Endodermal cell (in vitro differentiated cells): ENCODE data around the gene KIF6. TPM values are rescaled to one million over a fixed set of nuclear protein-coding genes. Genes with fewer than 3 reads are reported as not detected.

ENCODE experiments used
- DNase-seq: peaks from one replicate; pipeline ENCODE4 v3.0.0-alpha.2; 2017
- H3K27ac ChIP-seq: 2 replicates; pipeline ENCODE4 v1.5.1; 2013; ENCODE audit warnings: mild to moderate bottlenecking, low read depth, low read length, moderate library complexity
- H3K27me3 ChIP-seq: 2 replicates; pipeline ENCODE4 v1.6.1; 2013; ENCODE audit warnings: mild to moderate bottlenecking, low read length, moderate library complexity; ENCODE audit not compliant: insufficient read depth, control insufficient read depth, poor library complexity, severe bottlenecking
- H3K36me3 ChIP-seq: 2 replicates; pipeline ENCODE4 v1.7.0; 2013; ENCODE audit warnings: mild to moderate bottlenecking, low read length, moderate library complexity; ENCODE audit not compliant: control insufficient read depth, insufficient read depth
- H3K4me1 ChIP-seq: one replicate; pipeline ENCODE4 v1.7.0; 2013; ENCODE audit warnings: low read length; ENCODE audit not compliant: control insufficient read depth, insufficient read depth
- H3K4me3 ChIP-seq: 2 replicates; pipeline ENCODE4 v1.5.1; 2013; ENCODE audit warnings: mild to moderate bottlenecking, low read length, moderate library complexity
- H3K9ac ChIP-seq: 2 replicates; pipeline ENCODE4 v1.6.1; 2013; ENCODE audit warnings: mild to moderate bottlenecking, low read length, moderate library complexity; ENCODE audit not compliant: poor library complexity, severe bottlenecking; ENCODE audit errors: extremely low read depth
- H3K9me3 ChIP-seq: 2 replicates; pipeline ENCODE4 v1.6.1; 2013; ENCODE audit warnings: mild to moderate bottlenecking, low read length, moderate library complexity; ENCODE audit not compliant: control insufficient read depth
- H3K27ac Mint-ChIP-seq: 2 replicates; pipeline ENCODE4 v1.8.0; 2020; ENCODE audit warnings: mixed read lengths
- H3K27me3 Mint-ChIP-seq: 2 replicates; pipeline ENCODE4 v1.8.0; 2021; ENCODE audit warnings: mild to moderate bottlenecking, mixed read lengths; ENCODE audit not compliant: insufficient read depth
- H3K36me3 Mint-ChIP-seq: 2 replicates; pipeline ENCODE4 v1.8.0; 2020; ENCODE audit warnings: low read depth, mixed read lengths
- H3K4me1 Mint-ChIP-seq: 2 replicates; pipeline ENCODE4 v1.8.0; 2020; ENCODE audit warnings: mixed read lengths
- H3K4me3 Mint-ChIP-seq: 2 replicates; pipeline ENCODE4 v1.8.0; 2020; ENCODE audit warnings: mild to moderate bottlenecking, moderate library complexity, mixed read lengths
- H3K9me3 Mint-ChIP-seq: 2 replicates; pipeline ENCODE4 v1.8.0; 2020; ENCODE audit warnings: mild to moderate bottlenecking, mixed read lengths
- CTCF ChIP-seq: fragments of 200-600 bp; sonication (generic); conservative IDR thresholded peaks from 2 replicates; pipeline ENCODE4 v1.5.0; 2021; ENCODE audit warnings: antibody characterized with exemption, mild to moderate bottlenecking
- WGBS, 2 experiments: methylation state at CpG; one replicate each; pipeline versions ENCODE4 v1.1.5 to v1.1.7; 2013; ENCODE audit warnings: missing lambda C conversion rate in 2 of 2, mixed read lengths in 1 of 2; ENCODE audit not compliant: insufficient coverage in 1 of 2, insufficient read length in 1 of 2; 5-methylcytosine and 5-hydroxymethylcytosine counted together
- total RNA-seq, 2 donors: library from RNA; stranded (reverse); fragmentation: NEBNext Ultra II Directional in 1 of 2; extraction: Animal tissue kit (Norgen Biotek cat#: 25700) in 1 of 2; gene quantifications; 2 replicates in 1 of 2; 3 replicates in 1 of 2; pipeline ENCODE4 v1.2.1, GENCODE V29; 2021

KIF6 gene
- total RNA-seq, 2 donors from 2014 or later: 0.62 to 1.1 TPM

GRCh38 chr6:39696986-39697788 is 28.0 kb downstream of the KIF6 start:
- H3K36me3 Mint-ChIP-seq: no peaks in the 10 kb centered on the region
- no peak overlapping the region for H3K4me3 ChIP-seq
- DNase-seq: no peak
- H3K36me3 ChIP-seq: no peaks in the 10 kb centered on the region
- H3K9me3 Mint-ChIP-seq: no peaks in the 10 kb centered on the region
- no peak for TF ChIP-seq CTCF
- no peak overlapping the region for H3K27ac Mint-ChIP-seq
- no peaks in the 10 kb centered on the region for H3K4me1 ChIP-seq
- H3K4me3 Mint-ChIP-seq: no peak overlapping the region
- no peak overlapping the region for H3K9ac ChIP-seq
- H3K27me3 ChIP-seq: no peaks in the 10 kb centered on the region
- no peak overlapping the region for H3K27ac ChIP-seq
- 76 to 89% methylated on average over 4 of the region's 4 CpGs for WGBS, 2 experiments
- H3K27me3 Mint-ChIP-seq: peaks cover 2% of the 10 kb centered on the region
- H3K9me3 ChIP-seq: no peaks in the 10 kb centered on the region
- H3K4me1 Mint-ChIP-seq: peaks cover 9% of the 10 kb centered on the region

GRCh38 chr6:39695447-39695846 is 29.8 kb downstream of the KIF6 start:
- peaks cover 2% of the 10 kb centered on the region for H3K27me3 Mint-ChIP-seq
- H3K4me3 Mint-ChIP-seq: no peak overlapping the region
- Histone ChIP-seq H3K9ac (no peak overlapping the region), H3K27ac (no peak overlapping the region), H3K9me3 (no peaks in the 10 kb centered on the region), H3K27me3 (no peaks in the 10 kb centered on the region), H3K4me3 (no peak overlapping the region), H3K36me3 (no peaks in the 10 kb centered on the region), H3K4me1 (no peaks in the 10 kb centered on the region)
- TF ChIP-seq CTCF: no peak
- no peak overlapping the region for H3K27ac Mint-ChIP-seq
- peaks cover 9% of the 10 kb centered on the region for H3K4me1 Mint-ChIP-seq
- H3K9me3 Mint-ChIP-seq: no peaks in the 10 kb centered on the region
- H3K36me3 Mint-ChIP-seq: no peaks in the 10 kb centered on the region
- no peak for DNase-seq

GRCh38 chr6:39693206-39693605 is 32.0 kb downstream of the KIF6 start:
- Histone ChIP-seq H3K4me1 (no peaks in the 10 kb centered on the region), H3K27ac (no peak overlapping the region), H3K9me3 (no peaks in the 10 kb centered on the region), H3K27me3 (no peaks in the 10 kb centered on the region), H3K9ac (no peak overlapping the region), H3K36me3 (no peaks in the 10 kb centered on the region), H3K4me3 (no peak overlapping the region)
- H3K4me1 Mint-ChIP-seq: peaks cover 4% of the 10 kb centered on the region
- H3K27ac Mint-ChIP-seq: no peak overlapping the region
- H3K9me3 Mint-ChIP-seq: no peaks in the 10 kb centered on the region
- no peak for DNase-seq
- TF ChIP-seq CTCF: no peak
- H3K4me3 Mint-ChIP-seq: no peak overlapping the region
- H3K36me3 Mint-ChIP-seq: no peaks in the 10 kb centered on the region
- H3K27me3 Mint-ChIP-seq: peaks cover 2% of the 10 kb centered on the region
